ENCODE data around the gene GNAQ.

Gene GNAQ

GRCh38 chr9:77944556-77945243 is 86.9 kb downstream of the GNAQ start:
- no peak for DNase-seq (ENCODE audit: low read depth in 2 of 2)

- DNase-seq (ENCODE audit: low read depth in 2 of 2): no peak
These were observed 88.6 kb downstream of the GNAQ start for GRCh38 chr9:77943057-77943456.

- DNase-seq (ENCODE audit: low read depth in 2 of 2): no peak
These were observed 92.4 kb downstream of the GNAQ start for GRCh38 chr9:77939149-77939668.

- no peak for DNase-seq (ENCODE audit: low read depth in 2 of 2)
These were observed 93.4 kb downstream of the GNAQ start for GRCh38 chr9:77938163-77938562.

- no peak for DNase-seq (ENCODE audit: low read depth in 2 of 2)
These were observed 95.6 kb downstream of the GNAQ start for GRCh38 chr9:77935974-77936373.

- DNase-seq (ENCODE audit: low read depth in 2 of 2): no peak
These were observed 96.4 kb downstream of the GNAQ start for GRCh38 chr9:77935211-77935610.

- no peak for DNase-seq (ENCODE audit: low read depth in 2 of 2)
These were observed 97.6 kb downstream of the GNAQ start for GRCh38 chr9:77933976-77934375.

- no peak for DNase-seq (ENCODE audit: low read depth in 2 of 2)
These were observed 98.6 kb downstream of the GNAQ start for GRCh38 chr9:77933019-77933418.

GRCh38 chr9:77929942-77930341 is 101.7 kb downstream of the GNAQ start:
- DNase-seq (ENCODE audit: low read depth in 2 of 2): no peak

GRCh38 chr9:77927265-77927664 is 104.3 kb downstream of the GNAQ start:
- DNase-seq (ENCODE audit: low read depth in 2 of 2): no peak

GRCh38 chr9:77926371-77926878 is 105.2 kb downstream of the GNAQ start:
- no peak for DNase-seq (ENCODE audit: low read depth in 2 of 2)

- no peak for DNase-seq (ENCODE audit: low read depth in 2 of 2)
These were observed 109.0 kb downstream of the GNAQ start for GRCh38 chr9:77922591-77922990.

- DNase-seq (ENCODE audit: low read depth in 2 of 2): no peak
These were observed 113.8 kb downstream of the GNAQ start for GRCh38 chr9:77917800-77918199.

- no peak for DNase-seq (ENCODE audit: low read depth in 2 of 2)
These were observed 114.8 kb downstream of the GNAQ start for GRCh38 chr9:77916820-77917219.

GRCh38 chr9:77916410-77916819 is 115.2 kb downstream of the GNAQ start:
- DNase-seq (ENCODE audit: low read depth in 2 of 2): no peak

- no peak for DNase-seq (ENCODE audit: low read depth in 2 of 2)
These were observed 115.9 kb downstream of the GNAQ start for GRCh38 chr9:77915744-77916143.

GRCh38 chr9:77912895-77913693 is 118.5 kb downstream of the GNAQ start:
- no peak for DNase-seq (ENCODE audit: low read depth in 2 of 2)

- no peak for DNase-seq (ENCODE audit: low read depth in 2 of 2)
These were observed 119.7 kb downstream of the GNAQ start for GRCh38 chr9:77911928-77912327.

GRCh38 chr9:77910194-77910621 is 121.4 kb downstream of the GNAQ start:
- DNase-seq (ENCODE audit: low read depth in 2 of 2): no peak

GRCh38 chr9:77909306-77909705 is 122.3 kb downstream of the GNAQ start:
- DNase-seq (ENCODE audit: low read depth in 2 of 2): no peak

GRCh38 chr9:77908293-77908692 is 123.3 kb downstream of the GNAQ start:
- DNase-seq (ENCODE audit: low read depth in 2 of 2): no peak

GRCh38 chr9:77907585-77907984 is 124.0 kb downstream of the GNAQ start:
- no peak for DNase-seq (ENCODE audit: low read depth in 2 of 2)

- no peak for DNase-seq (ENCODE audit: low read depth in 2 of 2)
These were observed 124.6 kb downstream of the GNAQ start for GRCh38 chr9:77906991-77907390.
